GM23338 (cell line): Measurements from ENCODE around the gene MRTFA. TPM values are rescaled to one million over a fixed set of nuclear protein-coding genes. Genes with fewer than 3 reads are reported as not detected.

ENCODE experiments used
- ATAC-seq: fragments of 200-7000 bp; cut with Tn5 transposase; 3 replicates; pipeline ENCODE4 v1.9.1; 2020
- DNase-seq: peaks from one replicate; pipeline ENCODE4 v3.0.0-alpha.2; 2015; ENCODE audit warnings: low spot score
- H2AFZ ChIP-seq: fragments of 200-600 bp; sonication (generic); 2 replicates; pipeline ENCODE4 v1.8.0; 2016; ENCODE audit warnings: antibody characterized with exemption, mild to moderate bottlenecking, moderate library complexity
- H3F3A ChIP-seq: fragments of 200-600 bp; sonication (generic); replicated peaks from 2 replicates; pipeline ENCODE4 v1.8.0; 2017; ENCODE audit warnings: antibody characterized with exemption, mixed run types, low read depth
- H3K27ac ChIP-seq: fragments of 200-600 bp; sonication (generic); 2 replicates; pipeline ENCODE4 v1.6.1; 2016; ENCODE audit warnings: low read depth
- H3K27me3 ChIP-seq: fragments of 200-600 bp; sonication (generic); 2 replicates; pipeline ENCODE4 v1.8.0; 2016; ENCODE audit warnings: mild to moderate bottlenecking, mixed run types, moderate library complexity; ENCODE audit not compliant: insufficient read depth
- H3K36me3 ChIP-seq: fragments of 200-600 bp; sonication (generic); 2 replicates; pipeline ENCODE4 v1.8.0; 2016; ENCODE audit warnings: mild to moderate bottlenecking; ENCODE audit not compliant: insufficient read depth
- H3K4me1 ChIP-seq: fragments of 200-600 bp; sonication (generic); 2 replicates; pipeline ENCODE4 v1.8.0; 2016; ENCODE audit warnings: mild to moderate bottlenecking, moderate library complexity; ENCODE audit not compliant: insufficient read depth
- H3K4me2 ChIP-seq: fragments of 200-600 bp; sonication (generic); 2 replicates; pipeline ENCODE4 v1.7.1; 2017; ENCODE audit warnings: mixed run types
- H3K4me3 ChIP-seq: fragments of 200-600 bp; sonication (generic); 2 replicates; pipeline ENCODE4 v1.6.1; 2016; ENCODE audit warnings: mixed run types
- H3K79me2 ChIP-seq: fragments of 200-600 bp; sonication (generic); replicated peaks from 2 replicates; pipeline ENCODE4 v1.8.0; 2017; ENCODE audit warnings: mild to moderate bottlenecking; ENCODE audit not compliant: insufficient read depth
- H3K9me2 ChIP-seq: fragments of 200-600 bp; sonication (generic); 2 replicates; pipeline ENCODE4 v1.8.0; 2017; ENCODE audit not compliant: insufficient read depth
- H4K20me1 ChIP-seq: fragments of 200-600 bp; sonication (generic); replicated peaks from 2 replicates; pipeline ENCODE4 v1.8.0; 2017; ENCODE audit warnings: mild to moderate bottlenecking; ENCODE audit not compliant: insufficient read depth
- H3K27ac Mint-ChIP-seq: 2 replicates; pipeline ENCODE4 v1.8.0; 2020; ENCODE audit warnings: inconsistent platforms, mild to moderate bottlenecking, moderate library complexity, mixed read lengths
- H3K27me3 Mint-ChIP-seq: 3 replicates; pipeline ENCODE4 v1.8.0; 2022; ENCODE audit warnings: low read depth, mild to moderate bottlenecking, moderate library complexity, mixed read lengths, inconsistent platforms; ENCODE audit not compliant: insufficient read depth, poor library complexity
- H3K36me3 Mint-ChIP-seq: 3 replicates; pipeline ENCODE4 v1.8.0; 2021; ENCODE audit warnings: low read depth, mild to moderate bottlenecking, inconsistent platforms, moderate library complexity, mixed read lengths
- H3K4me1 Mint-ChIP-seq: 3 replicates; pipeline ENCODE4 v1.8.0; 2020; ENCODE audit warnings: mild to moderate bottlenecking, inconsistent platforms, mixed read lengths
- H3K4me3 Mint-ChIP-seq: 3 replicates; pipeline ENCODE4 v1.8.0; 2021; ENCODE audit warnings: moderate library complexity, mild to moderate bottlenecking, inconsistent platforms, mixed read lengths
- H3K9me3 Mint-ChIP-seq: 3 replicates; pipeline ENCODE4 v1.8.0; 2020; ENCODE audit warnings: moderate library complexity, mild to moderate bottlenecking, inconsistent platforms, mixed read lengths
- EZH2 ChIP-seq: fragments of 200-600 bp; sonication (generic); IDR thresholded peaks from one replicate; pipeline ENCODE4 v1.8.0; 2017; ENCODE audit warnings: antibody characterized with exemption, mild to moderate bottlenecking, low read depth; ENCODE audit not compliant: unreplicated experiment
- EZH2phosphoT487 ChIP-seq: fragments of 200-600 bp; sonication (generic); IDR thresholded peaks from one replicate; pipeline ENCODE4 v1.8.1; 2018; ENCODE audit warnings: antibody characterized with exemption; ENCODE audit not compliant: unreplicated experiment
- NANOG ChIP-seq: IDR thresholded peaks from 2 replicates; pipeline ENCODE4 v1.6.1; 2016; ENCODE audit warnings: antibody characterized with exemption, borderline replicate concordance
- POLR2AphosphoS5 ChIP-seq: IDR thresholded peaks from 2 replicates; pipeline ENCODE4 v1.6.1; 2016; ENCODE audit warnings: antibody characterized with exemption, low read depth
- ZNF114 ChIP-seq: fragments of 250-450 bp; sonication (Bioruptor Pico); IDR thresholded peaks from 2 replicates; pipeline ENCODE4 v1.5.0; 2020; ENCODE audit warnings: mild to moderate bottlenecking, moderate library complexity
- ZNF331 ChIP-seq: fragments of 250-450 bp; sonication (Bioruptor Pico); IDR thresholded peaks from 2 replicates; pipeline ENCODE4 v1.5.0; 2020; ENCODE audit warnings: low read depth, mild to moderate bottlenecking, moderate library complexity
- polyA plus RNA-seq: library from polyadenylated mRNA; unstranded; fragments of >200 nt; fragmentation: Nextera tagmentation; extraction: Ambion mirVana; gene quantifications from 2 replicates; pipeline ENCODE4 v1.2.1, GENCODE V29; 2016
- total RNA-seq: library from RNA; depleted of rRNA; stranded (reverse); fragments of >200 nt; shearing (Covaris generic); gene quantifications from 2 replicates; pipeline ENCODE4 v1.2.3, GENCODE V29; 2014
- TF ChIP-seq, protein P1 (sequence below), 2 experiments: fragments of 200-600 bp in 1 of 2; sonication (generic) in 1 of 2; conservative IDR thresholded peaks; 2 replicates each; pipeline versions ENCODE4 v1.5.1 to v1.6.1; 2016 to 2017; ENCODE audit warnings: antibody characterized with exemption in 2 of 2, low read depth in 2 of 2, mild to moderate bottlenecking in 2 of 2, moderate library complexity in 1 of 2
- TF ChIP-seq, protein P2 (sequence below): fragments of 250-450 bp; sonication (Bioruptor Pico); IDR thresholded peaks from 2 replicates; pipeline ENCODE4 v1.5.0; 2020; ENCODE audit warnings: mild to moderate bottlenecking, moderate library complexity

The MRTFA gene
- total and polyA plus RNA-seq, 2 experiments from 2014 or later = 18.1 to 92.4 TPM

DNA sequence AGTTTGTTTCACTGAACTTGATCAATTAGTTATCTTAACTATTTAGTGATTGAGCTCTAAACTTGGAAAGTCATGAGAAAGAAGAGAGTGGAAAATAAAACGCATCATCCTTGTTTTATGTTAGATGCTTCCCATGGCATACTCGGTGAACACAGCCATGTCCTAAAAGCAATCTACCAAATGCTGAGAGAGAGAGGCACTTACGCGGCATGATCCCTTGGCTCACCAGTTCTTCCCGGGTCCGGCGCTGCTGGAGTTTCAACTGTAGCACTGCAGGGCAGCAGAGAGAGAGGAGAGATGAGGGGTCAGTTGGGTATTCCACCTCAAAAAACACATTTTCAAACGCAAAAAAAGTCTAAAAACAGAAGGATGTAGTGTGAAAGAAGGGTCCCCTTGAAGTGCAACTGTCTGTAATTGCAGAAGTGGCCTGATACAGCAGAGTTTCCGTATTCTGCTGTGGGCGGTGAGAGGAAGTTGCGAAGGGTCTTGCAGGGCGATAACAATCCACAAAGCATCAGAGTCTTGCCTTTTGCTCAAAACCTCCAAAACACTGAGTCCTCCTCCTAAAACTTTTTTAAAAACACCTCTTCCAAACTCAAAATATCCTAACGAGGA is 173.4 kb downstream of the MRTFA start:
- peak overlapping the region; percentile 54; the same call in 1 of the 2 replicates for H3K27ac Mint-ChIP-seq
- Histone ChIP-seq H3K79me2 (peaks cover 7% of the 10 kb centered on the region; the same call in 1 of the 2 replicates), H3K4me3 (no peak overlapping the region), H3K27ac (peak overlapping the region; percentile 17; the same call in 1 of the 2 replicates), H3K36me3 (no peaks in the 10 kb centered on the region), H2AFZ (no peak overlapping the region), H3F3A (no peaks in the 10 kb centered on the region; the same call in 1 of the 2 replicates), H3K27me3 (no peaks in the 10 kb centered on the region), H3K4me1 (no peaks in the 10 kb centered on the region), H4K20me1 (peaks cover 4% of the 10 kb centered on the region; the same call in 1 of the 2 replicates), H3K4me2 (no peak overlapping the region), H3K9me2 (no peaks in the 10 kb centered on the region)
- H3K4me1 Mint-ChIP-seq = peaks cover 2% of the 10 kb centered on the region; the same call in 1 of the 3 replicates
- no peak for TF ChIP-seq EZH2phosphoT487
- TF ChIP-seq, protein P1, sequence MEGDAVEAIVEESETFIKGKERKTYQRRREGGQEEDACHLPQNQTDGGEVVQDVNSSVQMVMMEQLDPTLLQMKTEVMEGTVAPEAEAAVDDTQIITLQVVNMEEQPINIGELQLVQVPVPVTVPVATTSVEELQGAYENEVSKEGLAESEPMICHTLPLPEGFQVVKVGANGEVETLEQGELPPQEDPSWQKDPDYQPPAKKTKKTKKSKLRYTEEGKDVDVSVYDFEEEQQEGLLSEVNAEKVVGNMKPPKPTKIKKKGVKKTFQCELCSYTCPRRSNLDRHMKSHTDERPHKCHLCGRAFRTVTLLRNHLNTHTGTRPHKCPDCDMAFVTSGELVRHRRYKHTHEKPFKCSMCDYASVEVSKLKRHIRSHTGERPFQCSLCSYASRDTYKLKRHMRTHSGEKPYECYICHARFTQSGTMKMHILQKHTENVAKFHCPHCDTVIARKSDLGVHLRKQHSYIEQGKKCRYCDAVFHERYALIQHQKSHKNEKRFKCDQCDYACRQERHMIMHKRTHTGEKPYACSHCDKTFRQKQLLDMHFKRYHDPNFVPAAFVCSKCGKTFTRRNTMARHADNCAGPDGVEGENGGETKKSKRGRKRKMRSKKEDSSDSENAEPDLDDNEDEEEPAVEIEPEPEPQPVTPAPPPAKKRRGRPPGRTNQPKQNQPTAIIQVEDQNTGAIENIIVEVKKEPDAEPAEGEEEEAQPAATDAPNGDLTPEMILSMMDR (conservative IDR thresholded peaks at IDR 0.05; ENCODE audit: low read depth in 2 of 2) = no peak
- TF ChIP-seq NANOG = no peak
- TF ChIP-seq POLR2AphosphoS5 = no peak
- TF ChIP-seq ZNF331 (CRISPR knock-in tag) = no peak
- no peak overlapping the region for H3K4me3 Mint-ChIP-seq
- ATAC-seq = no peak
- H3K9me3 Mint-ChIP-seq = no peaks in the 10 kb centered on the region
- no peaks in the 10 kb centered on the region for H3K27me3 Mint-ChIP-seq
- DNase-seq = no peak
- H3K36me3 Mint-ChIP-seq = peaks cover 6% of the 10 kb centered on the region

DNA sequence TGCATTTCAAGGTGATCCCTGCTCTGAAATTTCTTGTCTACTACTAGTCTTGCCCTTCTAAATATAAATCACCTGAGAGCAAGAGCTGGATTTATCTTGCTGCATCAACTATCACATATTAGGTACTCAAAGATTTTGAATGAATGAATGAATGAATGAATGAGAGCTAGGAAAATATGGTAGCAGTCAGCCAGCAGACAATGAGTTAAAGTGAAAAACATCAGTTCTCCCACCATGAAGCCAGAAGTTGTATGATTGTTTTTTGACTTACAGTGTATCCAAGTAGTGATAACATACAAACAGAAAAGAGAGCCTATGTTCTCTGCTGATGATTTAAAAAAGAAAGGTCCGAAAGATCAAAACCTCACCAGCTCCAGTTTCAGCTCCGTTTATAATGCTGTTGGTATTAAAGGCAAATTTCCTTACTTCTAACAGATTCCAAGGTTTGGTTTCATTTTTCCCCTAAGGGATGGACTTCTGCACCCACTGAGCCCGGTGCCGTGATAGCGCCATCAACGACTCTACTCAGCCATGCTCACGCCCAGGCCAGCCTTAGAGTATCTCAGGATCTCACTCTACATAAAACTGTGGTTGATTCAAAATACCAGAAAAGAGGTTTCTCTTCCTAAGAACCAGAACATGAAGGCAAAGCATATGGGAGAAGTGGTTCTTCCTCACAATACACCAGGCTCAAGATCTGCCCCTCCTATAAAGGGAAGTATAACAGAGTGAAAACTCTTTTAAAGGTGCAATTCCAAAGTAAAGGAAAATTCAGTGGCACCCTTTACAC is 174.1 kb downstream of the MRTFA start:
- H3K27me3 ChIP-seq = no peaks in the 10 kb centered on the region
- ATAC-seq = no peak
- Mint-ChIP-seq H3K27ac (no peak overlapping the region), H3K9me3 (no peaks in the 10 kb centered on the region), H3K27me3 (no peaks in the 10 kb centered on the region), H3K4me3 (no peak overlapping the region), H3K4me1 (no peaks in the 10 kb centered on the region), H3K36me3 (peaks cover 6% of the 10 kb centered on the region)
- H3K4me2 ChIP-seq = no peak overlapping the region
- peak overlapping the region; percentile 17; the same call in 1 of the 2 replicates for H3K27ac ChIP-seq
- DNase-seq = no peak
- no peaks in the 10 kb centered on the region for H3K36me3 ChIP-seq
- H2AFZ ChIP-seq = no peak overlapping the region
- H4K20me1 ChIP-seq = peaks cover 4% of the 10 kb centered on the region; the same call in 1 of the 2 replicates
- no peaks in the 10 kb centered on the region; the same call in 1 of the 2 replicates for H3F3A ChIP-seq
- TF ChIP-seq, protein P2, sequence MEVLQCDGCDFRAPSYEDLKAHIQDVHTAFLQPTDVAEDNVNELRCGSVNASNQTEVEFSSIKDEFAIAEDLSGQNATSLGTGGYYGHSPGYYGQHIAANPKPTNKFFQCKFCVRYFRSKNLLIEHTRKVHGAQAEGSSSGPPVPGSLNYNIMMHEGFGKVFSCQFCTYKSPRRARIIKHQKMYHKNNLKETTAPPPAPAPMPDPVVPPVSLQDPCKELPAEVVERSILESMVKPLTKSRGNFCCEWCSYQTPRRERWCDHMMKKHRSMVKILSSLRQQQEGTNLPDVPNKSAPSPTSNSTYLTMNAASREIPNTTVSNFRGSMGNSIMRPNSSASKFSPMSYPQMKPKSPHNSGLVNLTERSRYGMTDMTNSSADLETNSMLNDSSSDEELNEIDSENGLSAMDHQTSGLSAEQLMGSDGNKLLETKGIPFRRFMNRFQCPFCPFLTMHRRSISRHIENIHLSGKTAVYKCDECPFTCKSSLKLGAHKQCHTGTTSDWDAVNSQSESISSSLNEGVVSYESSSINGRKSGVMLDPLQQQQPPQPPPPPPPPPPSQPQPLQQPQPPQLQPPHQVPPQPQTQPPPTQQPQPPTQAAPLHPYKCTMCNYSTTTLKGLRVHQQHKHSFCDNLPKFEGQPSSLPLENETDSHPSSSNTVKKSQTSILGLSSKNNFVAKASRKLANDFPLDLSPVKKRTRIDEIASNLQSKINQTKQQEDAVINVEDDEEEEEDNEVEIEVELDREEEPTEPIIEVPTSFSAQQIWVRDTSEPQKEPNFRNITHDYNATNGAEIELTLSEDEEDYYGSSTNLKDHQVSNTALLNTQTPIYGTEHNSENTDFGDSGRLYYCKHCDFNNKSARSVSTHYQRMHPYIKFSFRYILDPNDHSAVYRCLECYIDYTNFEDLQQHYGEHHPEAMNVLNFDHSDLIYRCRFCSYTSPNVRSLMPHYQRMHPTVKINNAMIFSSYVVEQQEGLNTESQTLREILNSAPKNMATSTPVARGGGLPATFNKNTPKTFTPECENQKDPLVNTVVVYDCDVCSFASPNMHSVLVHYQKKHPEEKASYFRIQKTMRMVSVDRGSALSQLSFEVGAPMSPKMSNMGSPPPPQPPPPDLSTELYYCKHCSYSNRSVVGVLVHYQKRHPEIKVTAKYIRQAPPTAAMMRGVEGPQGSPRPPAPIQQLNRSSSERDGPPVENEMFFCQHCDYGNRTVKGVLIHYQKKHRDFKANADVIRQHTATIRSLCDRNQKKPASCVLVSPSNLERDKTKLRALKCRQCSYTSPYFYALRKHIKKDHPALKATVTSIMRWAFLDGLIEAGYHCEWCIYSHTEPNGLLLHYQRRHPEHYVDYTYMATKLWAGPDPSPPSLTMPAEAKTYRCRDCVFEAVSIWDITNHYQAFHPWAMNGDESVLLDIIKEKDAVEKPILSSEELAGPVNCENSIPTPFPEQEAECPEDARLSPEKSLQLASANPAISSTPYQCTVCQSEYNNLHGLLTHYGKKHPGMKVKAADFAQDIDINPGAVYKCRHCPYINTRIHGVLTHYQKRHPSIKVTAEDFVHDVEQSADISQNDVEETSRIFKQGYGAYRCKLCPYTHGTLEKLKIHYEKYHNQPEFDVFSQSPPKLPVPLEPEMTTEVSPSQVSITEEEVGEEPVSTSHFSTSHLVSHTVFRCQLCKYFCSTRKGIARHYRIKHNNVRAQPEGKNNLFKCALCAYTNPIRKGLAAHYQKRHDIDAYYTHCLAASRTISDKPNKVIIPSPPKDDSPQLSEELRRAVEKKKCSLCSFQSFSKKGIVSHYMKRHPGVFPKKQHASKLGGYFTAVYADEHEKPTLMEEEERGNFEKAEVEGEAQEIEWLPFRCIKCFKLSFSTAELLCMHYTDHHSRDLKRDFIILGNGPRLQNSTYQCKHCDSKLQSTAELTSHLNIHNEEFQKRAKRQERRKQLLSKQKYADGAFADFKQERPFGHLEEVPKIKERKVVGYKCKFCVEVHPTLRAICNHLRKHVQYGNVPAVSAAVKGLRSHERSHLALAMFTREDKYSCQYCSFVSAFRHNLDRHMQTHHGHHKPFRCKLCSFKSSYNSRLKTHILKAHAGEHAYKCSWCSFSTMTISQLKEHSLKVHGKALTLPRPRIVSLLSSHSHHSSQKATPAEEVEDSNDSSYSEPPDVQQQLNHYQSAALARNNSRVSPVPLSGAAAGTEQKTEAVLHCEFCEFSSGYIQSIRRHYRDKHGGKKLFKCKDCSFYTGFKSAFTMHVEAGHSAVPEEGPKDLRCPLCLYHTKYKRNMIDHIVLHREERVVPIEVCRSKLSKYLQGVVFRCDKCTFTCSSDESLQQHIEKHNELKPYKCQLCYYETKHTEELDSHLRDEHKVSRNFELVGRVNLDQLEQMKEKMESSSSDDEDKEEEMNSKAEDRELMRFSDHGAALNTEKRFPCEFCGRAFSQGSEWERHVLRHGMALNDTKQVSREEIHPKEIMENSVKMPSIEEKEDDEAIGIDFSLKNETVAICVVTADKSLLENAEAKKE (CRISPR knock-in tag) = no peak
- TF ChIP-seq ZNF114 = no peak
- no peak for TF ChIP-seq EZH2
- TF ChIP-seq EZH2phosphoT487 = no peak
- no peaks in the 10 kb centered on the region for H3K4me1 ChIP-seq
- H3K79me2 ChIP-seq = peaks cover under 1% of the 10 kb centered on the region; the same call in 1 of the 2 replicates
- no peak overlapping the region for H3K4me3 ChIP-seq
- H3K9me2 ChIP-seq = no peaks in the 10 kb centered on the region
